Activated T-cell treated with anti-CD3 and anti-CD28 coated beads for 48 hours (primary cell): Measurements from ENCODE around the gene CFAP53.

ENCODE experiments used
- DNase-seq: peaks from one replicate; pipeline ENCODE4 v3.0.0-alpha.2; 2020; ENCODE audit warnings: low read depth

CFAP53 gene

GRCh38 chr18:50287441-50288347 lies 21.4 kb upstream of the CFAP53 start, which contains the start of gene CXXC1:
Gene CXXC1, minus strand, starts transcription at chr18:50287692. Its CDS starts 103 bp downstream, at chr18:50287589.
- peak; percentile 92 for DNase-seq

GRCh38 chr18:50287028-50287440 lies 20.7 kb upstream of the CFAP53 start:
- DNase-seq, result no peak

- no peak for DNase-seq
Measured at GRCh38 chr18:50286391-50287027, 20.2 kb upstream of the CFAP53 start.

- DNase-seq, result no peak
Measured at GRCh38 chr18:50285631-50286321, 19.5 kb upstream of the CFAP53 start.

- no peak for DNase-seq
Measured at GRCh38 chr18:50285071-50285470, 18.8 kb upstream of the CFAP53 start.

- DNase-seq, result no peak
Measured at GRCh38 chr18:50284255-50284885, 18.1 kb upstream of the CFAP53 start.

DNA sequence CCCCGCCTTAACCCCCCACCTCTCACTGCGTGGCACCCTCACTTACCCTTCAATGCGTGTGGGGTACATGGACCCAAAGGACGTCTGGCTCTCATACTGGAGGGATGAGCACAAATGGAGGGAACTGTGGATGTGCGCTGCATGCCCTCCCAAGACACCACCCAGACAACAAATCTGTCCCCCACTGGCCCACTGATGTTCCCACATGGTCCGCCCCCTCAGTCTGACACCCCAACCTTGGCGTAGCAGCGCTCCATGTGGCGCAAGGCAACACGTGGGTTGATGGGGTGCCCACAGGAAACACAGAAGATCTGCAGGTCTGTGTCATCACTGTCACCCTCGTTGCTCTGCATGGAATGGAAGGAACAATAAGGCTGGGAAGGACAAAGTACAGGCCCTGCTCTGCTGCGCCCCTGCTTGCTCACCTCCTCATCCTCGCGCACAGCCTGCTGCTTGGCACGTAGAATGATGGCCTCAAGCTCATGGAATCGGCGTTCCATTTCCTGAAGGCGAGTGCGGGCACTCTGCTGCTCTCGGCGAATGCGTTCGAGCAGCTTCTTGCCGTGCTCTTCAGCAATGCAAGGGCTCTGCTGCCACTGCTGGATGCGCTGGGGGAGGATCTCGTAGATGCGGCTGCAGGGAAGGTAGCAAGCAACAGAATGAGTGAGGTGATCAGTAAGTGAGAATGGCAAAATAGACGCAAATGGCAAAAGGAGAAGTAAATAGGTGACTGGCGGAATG lies 17.3 kb upstream of the CFAP53 start:
- DNase-seq, result no peak

GRCh38 chr18:50282521-50283335 lies 16.4 kb upstream of the CFAP53 start:
- no peak for DNase-seq

DNA sequence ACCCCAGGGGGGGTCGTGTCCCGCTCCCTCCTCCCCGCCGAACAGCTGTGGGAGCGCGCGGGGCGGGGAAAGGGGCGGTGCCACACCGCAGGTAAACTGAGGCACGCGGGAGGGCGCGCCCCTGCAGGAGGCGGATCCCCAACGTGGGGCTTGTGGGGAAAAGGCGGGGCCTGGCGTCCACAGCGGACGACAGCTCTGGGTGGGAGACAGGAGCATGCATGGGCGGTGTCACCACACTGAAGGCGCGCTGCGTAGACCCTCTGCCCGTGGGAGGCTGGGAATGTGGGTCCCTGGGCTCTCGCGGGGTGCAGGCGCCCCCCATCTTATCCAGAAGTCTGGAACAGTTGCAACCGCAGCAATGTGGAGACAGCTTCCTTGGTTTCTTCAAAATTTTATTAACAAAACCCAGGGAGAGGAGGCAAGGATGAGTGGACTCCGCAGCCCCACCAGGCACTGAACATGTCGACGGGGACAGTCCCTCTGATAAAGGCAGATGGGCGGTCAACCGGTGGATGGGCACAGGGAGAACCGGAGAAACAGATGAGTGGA lies 15.8 kb upstream of the CFAP53 start:
- no peak for DNase-seq

DNA sequence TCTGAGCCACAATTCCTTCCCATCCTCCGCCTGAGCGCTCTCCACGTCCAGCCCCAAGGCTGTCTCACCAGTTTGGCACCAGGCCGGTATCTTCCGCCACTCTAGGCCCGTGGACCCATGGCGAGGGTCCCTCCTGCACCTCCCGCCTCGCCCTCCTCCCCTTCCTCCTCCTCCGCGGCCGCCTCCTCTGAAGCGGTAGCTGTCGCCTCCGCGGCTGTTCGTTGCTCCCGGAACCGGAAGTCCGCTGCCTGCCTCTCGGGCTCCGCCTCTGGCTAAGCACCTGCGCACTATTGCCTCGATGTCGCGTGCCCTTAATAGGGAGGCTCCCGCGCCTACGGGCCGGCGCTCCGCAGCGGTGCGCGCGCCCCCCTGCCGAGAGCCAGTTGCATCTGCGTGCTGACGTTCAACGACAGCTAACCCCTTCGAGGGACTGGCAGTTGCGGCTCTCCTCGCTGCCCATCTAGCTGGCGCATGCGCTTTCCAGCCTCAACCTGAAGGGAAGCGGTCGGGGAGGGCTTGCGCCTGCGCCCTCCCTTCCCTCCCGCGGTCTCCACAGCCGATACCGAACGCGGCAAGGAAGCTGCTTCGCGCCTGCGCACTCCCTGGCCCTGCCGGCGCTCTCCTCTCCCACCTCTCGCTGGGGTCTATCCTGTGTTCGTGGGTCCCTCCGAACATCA lies 15.1 kb upstream of the CFAP53 start, which contains the start of gene MBD1:
TSS of gene MBD1 (minus strand) at position 229 of the 677 bp plus-strand sequence. CDS start 1,531 bp downstream, outside the sequence.
- DNase-seq, result peak; percentile 91

- no peak for DNase-seq
Measured at GRCh38 chr18:50280707-50281294, 14.5 kb upstream of the CFAP53 start.

- DNase-seq, result no peak
Measured at GRCh38 chr18:50279752-50280151, 13.5 kb upstream of the CFAP53 start.

- no peak for DNase-seq
Measured at GRCh38 chr18:50277942-50278341, 11.6 kb upstream of the CFAP53 start.

- no peak for DNase-seq
Measured at GRCh38 chr18:50276452-50276851, 10.2 kb upstream of the CFAP53 start.

DNA sequence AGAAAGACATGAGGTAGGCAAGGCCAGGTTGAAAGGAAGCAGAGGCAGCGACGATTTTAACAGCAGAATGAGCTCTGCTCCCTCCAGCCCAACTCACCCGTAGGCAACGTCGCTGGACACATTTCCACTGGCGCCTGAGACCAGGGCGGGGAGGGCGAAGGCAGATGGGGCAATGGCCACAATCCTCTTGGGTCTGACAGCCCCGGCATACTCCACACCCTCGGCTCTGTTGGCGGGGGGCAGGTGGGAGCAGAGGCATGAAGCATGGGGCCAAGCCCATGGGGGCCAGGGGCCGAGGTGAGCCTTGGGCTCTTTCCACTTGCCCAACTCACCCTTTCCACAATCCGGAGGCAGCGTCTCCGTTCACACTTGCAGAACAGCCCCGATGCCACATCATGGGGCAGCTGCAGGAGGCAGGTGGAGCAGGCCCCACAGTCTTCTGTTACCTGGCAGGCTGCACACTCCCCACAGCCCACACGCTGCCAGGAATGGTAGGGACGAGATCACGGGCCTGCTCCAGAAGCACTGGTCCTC lies 9.3 kb upstream of the CFAP53 start:
- no peak for DNase-seq

DNA sequence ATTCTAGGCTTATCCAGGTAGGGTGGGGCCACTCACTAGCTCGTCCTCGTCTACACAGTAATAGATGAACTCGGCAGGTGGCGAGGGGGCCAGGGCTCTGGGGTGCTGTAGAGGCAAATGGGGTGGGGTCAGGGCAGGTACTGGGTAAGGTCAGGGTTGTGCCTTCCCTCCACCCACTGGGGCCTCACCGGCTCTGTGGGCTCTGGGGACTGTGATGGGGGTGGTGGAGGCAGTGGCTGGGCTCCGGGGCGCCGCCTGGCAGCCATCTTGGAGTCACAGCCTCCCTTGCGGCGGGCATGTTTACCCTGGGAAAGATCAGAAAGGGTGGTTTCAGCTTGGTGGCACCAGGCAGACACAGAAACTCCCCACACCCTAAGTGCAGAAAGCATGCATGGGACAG lies 8.6 kb upstream of the CFAP53 start:
- no peak for DNase-seq

- DNase-seq, result no peak
Measured at GRCh38 chr18:50274044-50274442, 7.7 kb upstream of the CFAP53 start.

DNA sequence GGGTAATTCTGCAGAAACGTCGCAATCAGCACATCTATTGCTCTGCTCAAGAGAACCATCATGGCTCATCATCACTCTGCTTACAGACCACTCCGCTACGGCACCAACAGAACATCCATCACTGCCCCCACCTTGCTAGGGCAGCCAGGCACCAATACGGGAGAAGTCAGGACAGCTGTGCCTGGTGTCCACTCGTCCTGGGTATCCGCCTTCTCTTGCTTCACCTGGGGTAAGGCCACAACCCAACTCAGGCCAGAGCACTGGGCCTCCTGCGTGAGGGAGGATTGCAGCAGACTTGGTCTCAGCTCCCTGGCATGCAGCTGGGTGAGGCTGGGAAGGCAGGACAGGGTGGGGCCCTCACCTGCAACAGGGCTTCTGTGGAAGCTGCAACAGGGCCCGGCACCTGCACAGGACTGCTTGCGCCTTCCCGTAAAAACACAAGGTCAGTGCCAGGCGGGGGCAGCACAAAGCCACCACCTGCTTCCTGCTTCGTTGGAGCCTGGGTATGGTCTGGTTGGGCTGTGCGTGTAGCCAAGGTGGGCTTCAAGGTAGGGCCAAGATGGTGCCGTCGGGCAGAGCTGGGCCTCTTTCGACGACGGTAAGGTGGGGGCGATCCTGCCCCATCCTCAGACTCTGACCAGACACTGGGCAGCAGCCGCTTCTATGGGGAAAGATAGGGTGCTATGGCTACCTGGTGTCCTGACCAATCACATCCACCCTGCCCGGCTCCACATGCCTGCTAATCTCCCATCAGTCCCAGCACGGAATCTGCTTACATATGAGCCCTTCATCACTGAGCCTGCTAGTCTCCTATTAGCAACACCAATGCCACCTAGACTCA lies 7.1 kb upstream of the CFAP53 start:
- no peak for DNase-seq
